HS-27A (cell line): ENCODE data around the gene CDV3.
A peak's percentile ranks its signal among the peaks of the same experiment; 100 is the strongest.

ENCODE experiments used
- DNase-seq: peaks from one replicate; pipeline ENCODE4 v3.0.0-alpha.2; 2012; ENCODE audit warnings: low read depth, missing footprints

Gene CDV3

GRCh38 chr3:133568294-133569014, 5.0 kb upstream of the CDV3 start:
- peak; percentile 97 for DNase-seq

- DNase-seq, result peak; percentile 92
These were observed 3.1 kb upstream of the CDV3 start for GRCh38 chr3:133570139-133570936.

GRCh38 chr3:133570937-133571320, 2.6 kb upstream of the CDV3 start:
- DNase-seq, result no peak

GRCh38 chr3:133572158-133573053, 1.1 kb upstream of the CDV3 start:
- DNase-seq, result no peak

GRCh38 chr3:133573054-133573628, 345 bp upstream of the CDV3 start:
- DNase-seq, result peak; percentile 99

GRCh38 chr3:133574260-133574881, 885 bp downstream of the CDV3 start:
- no peak for DNase-seq

- no peak for DNase-seq
These were observed 1.6 kb downstream of the CDV3 start for GRCh38 chr3:133575086-133575485.

GRCh38 chr3:133576169-133576568, 2.7 kb downstream of the CDV3 start:
- DNase-seq, result no peak

- DNase-seq, result no peak
These were observed 5.2 kb downstream of the CDV3 start for GRCh38 chr3:133578548-133579191.

- DNase-seq, result no peak
These were observed 9.9 kb downstream of the CDV3 start for GRCh38 chr3:133583396-133583795.

GRCh38 chr3:133588035-133588434, 14.5 kb downstream of the CDV3 start:
- no peak for DNase-seq

- DNase-seq, result no peak
These were observed 15.4 kb downstream of the CDV3 start for GRCh38 chr3:133588784-133589465.

- no peak for DNase-seq
These were observed 16.0 kb downstream of the CDV3 start for GRCh38 chr3:133589503-133589902.

- DNase-seq, result peak; percentile 59
These were observed 17.8 kb downstream of the CDV3 start for GRCh38 chr3:133591271-133591742.

GRCh38 chr3:133592843-133593242, 19.4 kb downstream of the CDV3 start:
- no peak for DNase-seq

GRCh38 chr3:133593243-133593642, 19.8 kb downstream of the CDV3 start:
- no peak for DNase-seq

GRCh38 chr3:133595341-133595740, 21.9 kb downstream of the CDV3 start:
- no peak for DNase-seq

- DNase-seq, result no peak
These were observed 24.9 kb downstream of the CDV3 start for GRCh38 chr3:133598405-133598804.

- no peak for DNase-seq
These were observed 25.8 kb downstream of the CDV3 start for GRCh38 chr3:133599280-133599679.

- DNase-seq, result no peak
These were observed 27.1 kb downstream of the CDV3 start for GRCh38 chr3:133600572-133601081.
